ENCODE results near the gene ISM2.

Gene ISM2

GRCh38 chr14:77508249-77508648 lies 9.6 kb upstream of the ISM2 start:
- no peak overlapping the region for H3K4me3 ChIP-seq (ENCODE audit: low read length in 2 of 2)
- no peak overlapping the region for H3K27ac ChIP-seq (ENCODE audit: low read length)
- H3K9ac ChIP-seq (ENCODE audit: low read length in 2 of 2) = no peak overlapping the region
- no peaks in the 10 kb centered on the region for H3K27me3 ChIP-seq (ENCODE audit: control insufficient read depth in 1 of 2, insufficient read depth in 2 of 2, low read length in 2 of 2)
- peaks cover 14 to 18% of the 10 kb centered on the region in 2 donors for H3K36me3 ChIP-seq (ENCODE audit: control insufficient read depth in 2 of 2, insufficient read depth in 2 of 2, low read length in 2 of 2)
- peaks cover 0 to 2% of the 10 kb centered on the region in 2 donors for H3K9me3 ChIP-seq (ENCODE audit: control insufficient read depth in 2 of 2, low read length in 2 of 2)
- H3K4me1 ChIP-seq (ENCODE audit: control insufficient read depth, insufficient read depth, low read length) = no peaks in the 10 kb centered on the region

- Histone ChIP-seq H3K4me3 (ENCODE audit: low read length in 2 of 2) (no peak overlapping the region), H3K9ac (ENCODE audit: low read length in 2 of 2) (no peak overlapping the region), H3K36me3 (ENCODE audit: control insufficient read depth in 2 of 2, insufficient read depth in 2 of 2, low read length in 2 of 2) (peaks cover 14 to 18% of the 10 kb centered on the region in 2 donors), H3K9me3 (ENCODE audit: control insufficient read depth in 2 of 2, low read length in 2 of 2) (peaks cover 0 to 4% of the 10 kb centered on the region in 2 donors), H3K27ac (ENCODE audit: low read length) (no peak overlapping the region), H3K4me1 (ENCODE audit: control insufficient read depth, insufficient read depth, low read length) (no peaks in the 10 kb centered on the region), H3K27me3 (ENCODE audit: control insufficient read depth in 1 of 2, insufficient read depth in 2 of 2, low read length in 2 of 2) (no peaks in the 10 kb centered on the region)
Measured at GRCh38 chr14:77507762-77508161, 9.1 kb upstream of the ISM2 start.

- no peak overlapping the region for H3K9ac ChIP-seq (ENCODE audit: low read length in 2 of 2)
- no peak overlapping the region for H3K4me3 ChIP-seq (ENCODE audit: low read length in 2 of 2)
- H3K9me3 ChIP-seq (ENCODE audit: control insufficient read depth in 2 of 2, low read length in 2 of 2) = peaks cover 0 to 4% of the 10 kb centered on the region in 2 donors
- H3K27me3 ChIP-seq (ENCODE audit: control insufficient read depth in 1 of 2, insufficient read depth in 2 of 2, low read length in 2 of 2) = peaks cover 2 to 5% of the 10 kb centered on the region in 2 donors
- peaks cover 0 to 2% of the 10 kb centered on the region in 2 donors for H3K36me3 ChIP-seq (ENCODE audit: control insufficient read depth in 2 of 2, insufficient read depth in 2 of 2, low read length in 2 of 2)
- no peaks in the 10 kb centered on the region for H3K4me1 ChIP-seq (ENCODE audit: control insufficient read depth, insufficient read depth, low read length)
- H3K27ac ChIP-seq (ENCODE audit: low read length) = no peak overlapping the region
Measured at GRCh38 chr14:77505031-77505430, 6.4 kb upstream of the ISM2 start.

GRCh38 chr14:77503138-77503537 lies 4.5 kb upstream of the ISM2 start:
- peaks cover 11 to 24% of the 10 kb centered on the region in 2 donors for H3K27me3 ChIP-seq (ENCODE audit: control insufficient read depth in 1 of 2, insufficient read depth in 2 of 2, low read length in 2 of 2)
- peaks cover 0 to 4% of the 10 kb centered on the region in 2 donors for H3K9me3 ChIP-seq (ENCODE audit: control insufficient read depth in 2 of 2, low read length in 2 of 2)
- no peak overlapping the region for H3K9ac ChIP-seq (ENCODE audit: low read length in 2 of 2)
- peaks cover 0 to 2% of the 10 kb centered on the region in 2 donors for H3K36me3 ChIP-seq (ENCODE audit: control insufficient read depth in 2 of 2, insufficient read depth in 2 of 2, low read length in 2 of 2)
- peaks cover 7% of the 10 kb centered on the region for H3K4me1 ChIP-seq (ENCODE audit: control insufficient read depth, insufficient read depth, low read length)
- no peak overlapping the region for H3K27ac ChIP-seq (ENCODE audit: low read length)
- no peak overlapping the region for H3K4me3 ChIP-seq (ENCODE audit: low read length in 2 of 2)

GRCh38 chr14:77502109-77502782 lies 3.6 kb upstream of the ISM2 start:
- no peaks in the 10 kb centered on the region for H3K36me3 ChIP-seq (ENCODE audit: control insufficient read depth in 2 of 2, insufficient read depth in 2 of 2, low read length in 2 of 2)
- H3K9ac ChIP-seq (ENCODE audit: low read length in 2 of 2) = no peak overlapping the region
- no peak overlapping the region for H3K27ac ChIP-seq (ENCODE audit: low read length)
- H3K27me3 ChIP-seq (ENCODE audit: control insufficient read depth in 1 of 2, insufficient read depth in 2 of 2, low read length in 2 of 2) = peaks cover 17 to 29% of the 10 kb centered on the region in 2 donors
- no peak overlapping the region for H3K4me3 ChIP-seq (ENCODE audit: low read length in 2 of 2)
- peaks cover 10% of the 10 kb centered on the region for H3K4me1 ChIP-seq (ENCODE audit: control insufficient read depth, insufficient read depth, low read length)
- H3K9me3 ChIP-seq (ENCODE audit: control insufficient read depth in 2 of 2, low read length in 2 of 2) = peaks cover 0 to 4% of the 10 kb centered on the region in 2 donors

- peak overlapping the region; percentile 35 to 63 for H3K4me3 ChIP-seq (ENCODE audit: low read length in 2 of 2)
- H3K27ac ChIP-seq (ENCODE audit: low read length) = no peak overlapping the region
- no peaks in the 10 kb centered on the region for H3K36me3 ChIP-seq (ENCODE audit: control insufficient read depth in 2 of 2, insufficient read depth in 2 of 2, low read length in 2 of 2)
- H3K4me1 ChIP-seq (ENCODE audit: control insufficient read depth, insufficient read depth, low read length) = peaks cover 10% of the 10 kb centered on the region
- H3K9ac ChIP-seq (ENCODE audit: low read length in 2 of 2) = no peak overlapping the region
- peaks cover 0 to 4% of the 10 kb centered on the region in 2 donors for H3K9me3 ChIP-seq (ENCODE audit: control insufficient read depth in 2 of 2, low read length in 2 of 2)
- peaks cover 23 to 31% of the 10 kb centered on the region in 2 donors for H3K27me3 ChIP-seq (ENCODE audit: control insufficient read depth in 1 of 2, insufficient read depth in 2 of 2, low read length in 2 of 2)
Measured at GRCh38 chr14:77498984-77499527, 440 bp upstream of the ISM2 start.

GRCh38 chr14:77495334-77495733 lies 3.3 kb downstream of the ISM2 start:
- Histone ChIP-seq H3K27ac (ENCODE audit: low read length) (no peak overlapping the region), H3K36me3 (ENCODE audit: control insufficient read depth in 2 of 2, insufficient read depth in 2 of 2, low read length in 2 of 2) (no peaks in the 10 kb centered on the region), H3K27me3 (ENCODE audit: control insufficient read depth in 1 of 2, insufficient read depth in 2 of 2, low read length in 2 of 2) (peaks cover 23 to 30% of the 10 kb centered on the region in 2 donors), H3K4me1 (ENCODE audit: control insufficient read depth, insufficient read depth, low read length) (peaks cover 10% of the 10 kb centered on the region), H3K4me3 (ENCODE audit: low read length in 2 of 2) (no peak overlapping the region), H3K9ac (ENCODE audit: low read length in 2 of 2) (no peak overlapping the region), H3K9me3 (ENCODE audit: control insufficient read depth in 2 of 2, low read length in 2 of 2) (no peaks in the 10 kb centered on the region)

- Histone ChIP-seq H3K9ac (ENCODE audit: low read length in 2 of 2) (no peak overlapping the region), H3K27me3 (ENCODE audit: control insufficient read depth in 1 of 2, insufficient read depth in 2 of 2, low read length in 2 of 2) (peaks cover 0 to 3% of the 10 kb centered on the region in 2 donors), H3K36me3 (ENCODE audit: control insufficient read depth in 2 of 2, insufficient read depth in 2 of 2, low read length in 2 of 2) (no peaks in the 10 kb centered on the region), H3K9me3 (ENCODE audit: control insufficient read depth in 2 of 2, low read length in 2 of 2) (no peaks in the 10 kb centered on the region), H3K27ac (ENCODE audit: low read length) (no peak overlapping the region), H3K4me1 (ENCODE audit: control insufficient read depth, insufficient read depth, low read length) (no peaks in the 10 kb centered on the region), H3K4me3 (ENCODE audit: low read length in 2 of 2) (no peak overlapping the region)
Measured at GRCh38 chr14:77491056-77491455, 7.6 kb downstream of the ISM2 start.

GRCh38 chr14:77490347-77490986 lies 8.1 kb downstream of the ISM2 start:
- H3K27me3 ChIP-seq (ENCODE audit: control insufficient read depth in 1 of 2, insufficient read depth in 2 of 2, low read length in 2 of 2) = peaks cover 0 to 2% of the 10 kb centered on the region in 2 donors
- H3K36me3 ChIP-seq (ENCODE audit: control insufficient read depth in 2 of 2, insufficient read depth in 2 of 2, low read length in 2 of 2) = no peaks in the 10 kb centered on the region
- no peaks in the 10 kb centered on the region for H3K4me1 ChIP-seq (ENCODE audit: control insufficient read depth, insufficient read depth, low read length)
- H3K4me3 ChIP-seq (ENCODE audit: low read length in 2 of 2) = no peak overlapping the region
- H3K9me3 ChIP-seq (ENCODE audit: control insufficient read depth in 2 of 2, low read length in 2 of 2) = no peaks in the 10 kb centered on the region
- H3K9ac ChIP-seq (ENCODE audit: low read length in 2 of 2) = no peak overlapping the region
- H3K27ac ChIP-seq (ENCODE audit: low read length) = no peak overlapping the region

GRCh38 chr14:77489041-77489440 lies 9.6 kb downstream of the ISM2 start:
- no peak overlapping the region for H3K4me3 ChIP-seq (ENCODE audit: low read length in 2 of 2)
- H3K36me3 ChIP-seq (ENCODE audit: control insufficient read depth in 2 of 2, insufficient read depth in 2 of 2, low read length in 2 of 2) = no peaks in the 10 kb centered on the region
- H3K9me3 ChIP-seq (ENCODE audit: control insufficient read depth in 2 of 2, low read length in 2 of 2) = no peaks in the 10 kb centered on the region
- H3K4me1 ChIP-seq (ENCODE audit: control insufficient read depth, insufficient read depth, low read length) = no peaks in the 10 kb centered on the region
- H3K27me3 ChIP-seq (ENCODE audit: control insufficient read depth in 1 of 2, insufficient read depth in 2 of 2, low read length in 2 of 2) = no peaks in the 10 kb centered on the region
- H3K27ac ChIP-seq (ENCODE audit: low read length) = no peak overlapping the region
- H3K9ac ChIP-seq (ENCODE audit: low read length in 2 of 2) = no peak overlapping the region

- Histone ChIP-seq H3K27me3 (ENCODE audit: control insufficient read depth in 1 of 2, insufficient read depth in 2 of 2, low read length in 2 of 2) (no peaks in the 10 kb centered on the region), H3K4me1 (ENCODE audit: control insufficient read depth, insufficient read depth, low read length) (no peaks in the 10 kb centered on the region), H3K36me3 (ENCODE audit: control insufficient read depth in 2 of 2, insufficient read depth in 2 of 2, low read length in 2 of 2) (no peaks in the 10 kb centered on the region), H3K9me3 (ENCODE audit: control insufficient read depth in 2 of 2, low read length in 2 of 2) (no peaks in the 10 kb centered on the region), H3K9ac (ENCODE audit: low read length in 2 of 2) (no peak overlapping the region), H3K4me3 (ENCODE audit: low read length in 2 of 2) (no peak overlapping the region), H3K27ac (ENCODE audit: low read length) (no peak overlapping the region)
Measured at GRCh38 chr14:77488558-77488957, 10.1 kb downstream of the ISM2 start.
